Naive thymus-derived CD4-positive, alpha-beta T cell (primary cell): Measurements from ENCODE around the gene TNFRSF13B. TPM values are rescaled to one million over a fixed set of nuclear protein-coding genes. Genes with fewer than 3 reads are reported as not detected.
"Not testable (repeated sequence)": the region's sequence is repeated elsewhere in the genome, so short reads cannot be mapped to it uniquely, and the experiment has no call there.

Experiments used
- ATAC-seq: fragments of 150-1000 bp; cut with Tn5 transposase; 2 replicates; pipeline ENCODE4 v1.10.0; 2021; ENCODE audit warnings: mild to moderate bottlenecking, moderate library complexity
- CTCF ChIA-PET: fragments of 350-600 bp; sonication (Branson Sonifier 250); formaldehyde crosslinking; loops from one replicate; lab custom pipeline; 2021; ENCODE audit warnings: antibody characterized with exemption; lab: Charles Lee
- POLR2A ChIA-PET: fragments of 350-600 bp; sonication (Branson Sonifier 250); formaldehyde crosslinking; loops from one replicate; lab custom pipeline; 2021; ENCODE audit warnings: antibody characterized with exemption, inconsistent platforms; lab: Charles Lee
- DNase-seq, 9 donors: peaks; one replicate each; pipeline versions ENCODE4 v3.0.0 to v3.0.0-alpha.2; 2020 to 2022; ENCODE audit warnings: mixed read lengths in 1 of 9
- H3K27ac ChIP-seq: one replicate; pipeline ENCODE4 v1.7.0; 2013; ENCODE audit warnings: mild to moderate bottlenecking, low read depth, low read length, moderate library complexity
- H3K27me3 ChIP-seq, 2 donors: one replicate each; pipeline ENCODE4 v1.7.0; 2013; ENCODE audit warnings: low read length in 2 of 2, mild to moderate bottlenecking in 2 of 2, moderate library complexity in 2 of 2; ENCODE audit not compliant: control insufficient read depth in 2 of 2, insufficient read depth in 2 of 2
- H3K36me3 ChIP-seq, 3 experiments: 1 replicate in 2 of 3; 2 replicates in 1 of 3; pipeline ENCODE4 v1.7.0; 2013; ENCODE audit warnings: low read length in 3 of 3, mild to moderate bottlenecking in 3 of 3, moderate library complexity in 1 of 3; ENCODE audit not compliant: insufficient read depth in 3 of 3, control insufficient read depth in 2 of 3
- H3K4me1 ChIP-seq, 2 donors: one replicate each; pipeline ENCODE4 v1.7.0; 2013; ENCODE audit warnings: low read length in 2 of 2, mild to moderate bottlenecking in 2 of 2, moderate library complexity in 1 of 2; ENCODE audit not compliant: control insufficient read depth in 2 of 2, insufficient read depth in 2 of 2
- H3K4me3 ChIP-seq: 2 replicates; pipeline ENCODE4 v1.7.0; 2013; ENCODE audit warnings: mild to moderate bottlenecking, low read length
- H3K9me3 ChIP-seq, 3 experiments: 1 replicate in 2 of 3; 2 replicates in 1 of 3; pipeline ENCODE4 v1.7.0; 2013; ENCODE audit warnings: low read length in 3 of 3; ENCODE audit not compliant: control insufficient read depth in 2 of 3
- H3K27ac Mint-ChIP-seq, 9 donors: one replicate each; pipeline ENCODE4 v1.8.0; 2020 to 2022; ENCODE audit warnings: mixed read lengths in 9 of 9, mild to moderate bottlenecking in 8 of 9, moderate library complexity in 5 of 9, inconsistent platforms in 2 of 9
- H3K27me3 Mint-ChIP-seq, 5 donors: one replicate each; pipeline ENCODE4 v1.8.0; 2021 to 2022; ENCODE audit warnings: mixed read lengths in 5 of 5, mild to moderate bottlenecking in 1 of 5
- H3K36me3 Mint-ChIP-seq, 5 donors: one replicate each; pipeline ENCODE4 v1.8.0; 2020 to 2022; ENCODE audit warnings: mixed read lengths in 5 of 5, mild to moderate bottlenecking in 3 of 5, inconsistent platforms in 1 of 5
- H3K4me1 Mint-ChIP-seq, 7 donors: one replicate each; pipeline ENCODE4 v1.8.0; 2020 to 2022; ENCODE audit warnings: mixed read lengths in 7 of 7, mild to moderate bottlenecking in 3 of 7, inconsistent platforms in 1 of 7
- H3K4me3 Mint-ChIP-seq, 10 donors: one replicate each; pipeline ENCODE4 v1.8.0; 2020 to 2022; ENCODE audit warnings: mild to moderate bottlenecking in 10 of 10, mixed read lengths in 10 of 10, moderate library complexity in 6 of 10, inconsistent platforms in 2 of 10
- H3K9me3 Mint-ChIP-seq, 11 donors: one replicate each; pipeline ENCODE4 v1.8.0; 2020 to 2022; ENCODE audit warnings: mixed read lengths in 11 of 11, mild to moderate bottlenecking in 4 of 11, inconsistent platforms in 1 of 11, moderate library complexity in 1 of 11
- intact Hi-C, 2 donors: fragments of 100-400 bp; cut with micrococcal nuclease; formaldehyde crosslinking; loops; one replicate each; pipeline ENCODE4 v1.15.1; 2023
- polyA plus RNA-seq, 2 donors: library from polyadenylated mRNA; unstranded; fragments of 300-500 nt; fragmentation: Illumina TruSeq; gene quantifications; one replicate each; pipeline ENCODE4 v1.2.3, GENCODE V29; 2021
- total RNA-seq, 6 experiments: library from RNA in 5 of 6; stranded (reverse) in 5 of 6; gene quantifications; 1 replicate in 5 of 6; 2 replicates in 1 of 6; pipeline ENCODE4 v1.2.3 and lab custom pipeline; 2021 to 2026

TNFRSF13B gene
- total and polyA plus RNA-seq, 7 experiments from 2014 or later = 0.21 to 2.4 (median 1.3) TPM; not detected in 3

DNA sequence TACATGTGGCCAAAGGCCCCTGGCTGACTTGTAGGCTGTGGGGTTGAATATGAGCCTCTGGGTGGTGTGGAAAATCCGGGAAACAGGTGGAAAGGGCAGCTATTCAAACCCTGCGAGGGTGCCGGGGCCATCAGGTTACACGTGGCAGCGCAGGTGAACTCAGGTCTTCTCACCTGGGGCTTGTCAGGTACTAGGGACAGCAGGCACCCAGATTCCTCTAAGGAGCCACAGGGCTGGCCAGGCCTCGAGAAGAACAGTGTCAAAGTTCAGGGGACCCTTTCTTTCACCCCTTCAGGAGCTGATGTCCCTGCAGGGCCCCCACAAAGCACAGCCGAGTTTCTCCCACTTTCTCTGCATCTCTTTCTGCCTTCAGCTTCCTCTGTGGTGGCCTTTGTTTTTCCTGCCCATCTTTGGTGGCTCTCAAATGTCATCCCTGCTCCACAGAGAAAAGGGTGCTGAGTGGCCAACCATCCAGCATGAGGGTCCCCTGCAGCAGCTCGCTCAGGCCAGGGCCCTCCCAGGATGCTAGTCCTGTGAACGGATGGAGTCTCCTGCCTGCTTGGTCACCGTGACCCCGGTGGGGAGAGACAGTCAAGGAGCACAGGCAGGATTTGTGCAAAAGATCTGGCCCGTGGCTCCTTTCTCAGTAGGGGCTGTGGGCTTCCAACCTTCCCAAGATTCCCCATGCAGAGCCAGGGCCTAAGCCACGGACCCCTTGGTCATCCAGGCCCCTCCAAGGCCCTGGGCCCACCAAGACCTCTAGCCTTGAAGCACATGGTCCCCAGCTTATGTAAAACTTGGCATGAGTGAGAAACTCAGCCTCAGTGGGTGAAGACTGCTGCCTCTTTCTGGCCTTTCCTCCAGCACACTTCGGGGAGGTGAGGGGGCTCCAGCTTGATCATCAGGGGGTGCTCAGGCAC, 42.2 kb upstream of the TNFRSF13B start:
- POLR2A ChIA-PET, H3K36me3 ChIP-seq, H3K4me3 Mint-ChIP-seq, H3K4me3 ChIP-seq, ATAC-seq, H3K27ac Mint-ChIP-seq, H3K27me3 Mint-ChIP-seq, H3K9me3 ChIP-seq, H3K27ac ChIP-seq, DNase-seq, intact Hi-C loops, H3K36me3 Mint-ChIP-seq, CTCF ChIA-PET, H3K27me3 ChIP-seq, H3K9me3 Mint-ChIP-seq: not testable (repeated sequence)
- peaks cover 22 to 34% (median 31%) of the 10 kb centered on the region in 7 donors for H3K4me1 Mint-ChIP-seq
- peaks cover 12 to 20% of the 10 kb centered on the region in 2 donors for H3K4me1 ChIP-seq

DNA sequence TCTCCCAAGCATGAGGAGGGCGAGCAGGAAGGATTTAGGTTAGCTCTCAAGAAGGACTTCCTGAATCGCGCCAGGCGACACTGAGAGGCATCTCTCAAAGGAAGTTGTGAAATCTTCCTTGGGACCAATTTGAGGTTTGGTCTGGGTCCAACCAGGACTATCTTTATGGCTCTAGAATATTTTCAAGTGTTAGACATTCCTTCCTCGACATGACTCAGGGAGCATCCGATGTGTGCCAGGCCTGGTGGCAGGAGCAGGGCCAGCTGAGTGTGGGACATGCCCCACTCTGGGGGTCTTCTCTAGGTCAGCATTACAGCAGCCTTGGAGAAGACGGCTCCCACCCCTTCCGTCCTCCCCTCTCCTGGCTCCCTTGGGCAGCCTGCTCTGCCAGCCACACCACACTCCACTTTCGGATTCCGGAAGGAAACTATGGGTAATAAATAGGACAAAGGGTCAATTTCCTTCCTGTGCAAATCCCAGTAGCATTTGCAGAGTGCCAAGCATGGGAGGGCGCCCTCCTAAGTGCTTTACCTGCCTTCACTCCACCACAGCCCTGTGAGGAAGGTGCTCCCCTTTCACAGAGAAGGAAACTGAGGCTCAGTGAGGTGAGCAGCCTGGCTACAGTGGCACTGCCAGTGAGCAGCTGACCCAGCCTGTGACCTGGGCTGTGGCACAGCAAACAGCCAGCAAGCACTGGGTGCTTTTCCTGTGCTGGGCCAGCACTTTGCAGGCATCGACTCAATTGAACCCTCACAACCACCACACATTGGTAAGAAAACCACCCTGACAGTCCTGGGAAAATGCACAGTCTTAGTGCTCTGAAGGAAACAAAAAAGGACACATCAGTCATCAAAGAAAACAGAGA, 39.4 kb upstream of the TNFRSF13B start:
- H3K4me1 ChIP-seq, CTCF ChIA-PET, DNase-seq, H3K27ac Mint-ChIP-seq, H3K4me3 ChIP-seq, H3K27me3 ChIP-seq, H3K36me3 Mint-ChIP-seq, intact Hi-C loops, H3K9me3 ChIP-seq, POLR2A ChIA-PET, H3K36me3 ChIP-seq, H3K27ac ChIP-seq, ATAC-seq, H3K4me3 Mint-ChIP-seq, H3K9me3 Mint-ChIP-seq, H3K27me3 Mint-ChIP-seq: not testable (repeated sequence)
- H3K4me1 Mint-ChIP-seq = peaks cover 6 to 15% (median 14%) of the 10 kb centered on the region in 7 donors

DNA sequence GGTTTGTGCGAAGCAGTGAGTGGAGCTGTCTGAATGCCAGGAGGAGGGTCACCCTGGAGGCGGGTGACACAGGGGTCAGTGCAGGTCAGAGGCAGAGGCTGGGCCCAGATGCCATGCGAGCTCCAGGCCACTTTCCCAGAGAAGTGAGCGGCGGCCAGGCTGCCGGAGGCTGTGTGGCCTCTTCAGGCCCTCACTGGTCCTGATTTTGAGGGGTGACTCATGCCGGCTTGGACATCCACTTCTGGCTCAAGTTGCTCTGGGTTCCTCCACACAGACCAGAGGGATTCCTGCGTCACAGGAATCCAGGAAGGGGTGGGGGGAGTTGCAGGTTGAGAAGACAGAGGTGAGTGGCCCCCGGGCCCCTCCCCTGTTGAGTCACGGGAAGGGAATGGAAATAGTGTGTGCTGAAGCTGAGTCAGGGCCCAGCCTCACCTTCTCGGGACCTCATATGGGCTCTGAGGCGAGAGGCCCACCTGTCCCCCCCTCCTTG, 38.7 kb upstream of the TNFRSF13B start:
- H3K4me3 ChIP-seq, H3K9me3 Mint-ChIP-seq, H3K4me1 ChIP-seq, H3K9me3 ChIP-seq, DNase-seq, H3K27ac Mint-ChIP-seq, H3K27me3 Mint-ChIP-seq, CTCF ChIA-PET, ATAC-seq, H3K36me3 Mint-ChIP-seq, H3K36me3 ChIP-seq, intact Hi-C loops, H3K4me1 Mint-ChIP-seq, H3K4me3 Mint-ChIP-seq, H3K27ac ChIP-seq, POLR2A ChIA-PET, H3K27me3 ChIP-seq: not testable (repeated sequence)

DNA sequence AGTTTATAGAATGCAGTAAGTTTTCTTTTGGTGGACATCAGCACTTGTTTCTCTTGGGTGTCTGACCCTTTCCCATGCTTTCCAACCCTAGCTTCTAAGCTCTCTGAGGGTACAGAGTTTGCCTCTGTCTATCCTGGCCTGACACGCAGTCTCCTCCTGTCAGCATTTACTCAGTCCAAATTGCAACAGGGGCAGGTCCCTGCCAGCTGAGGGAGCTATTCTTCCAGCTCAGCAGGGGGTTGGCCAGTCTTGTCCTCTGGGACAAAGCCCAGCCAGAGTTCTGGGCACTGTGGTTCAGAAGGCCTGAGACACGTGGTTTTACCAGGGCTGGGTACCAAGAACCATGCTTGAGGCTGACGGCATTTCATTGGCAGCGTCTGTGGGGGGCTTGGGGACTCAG, 38.1 kb upstream of the TNFRSF13B start:
- DNase-seq, H3K36me3 Mint-ChIP-seq, H3K9me3 Mint-ChIP-seq, H3K4me3 Mint-ChIP-seq, H3K27ac Mint-ChIP-seq, H3K27me3 Mint-ChIP-seq, CTCF ChIA-PET, H3K27me3 ChIP-seq, H3K27ac ChIP-seq, H3K4me1 Mint-ChIP-seq, H3K4me3 ChIP-seq, H3K4me1 ChIP-seq, H3K36me3 ChIP-seq, H3K9me3 ChIP-seq, ATAC-seq, POLR2A ChIA-PET: not testable (repeated sequence)
- intact Hi-C loops = loop anchor here in 1 of 2 donors (10.0 kb wide), 1 partner anchor 635 kb away; no protein-coding TSS in a partner anchor

DNA sequence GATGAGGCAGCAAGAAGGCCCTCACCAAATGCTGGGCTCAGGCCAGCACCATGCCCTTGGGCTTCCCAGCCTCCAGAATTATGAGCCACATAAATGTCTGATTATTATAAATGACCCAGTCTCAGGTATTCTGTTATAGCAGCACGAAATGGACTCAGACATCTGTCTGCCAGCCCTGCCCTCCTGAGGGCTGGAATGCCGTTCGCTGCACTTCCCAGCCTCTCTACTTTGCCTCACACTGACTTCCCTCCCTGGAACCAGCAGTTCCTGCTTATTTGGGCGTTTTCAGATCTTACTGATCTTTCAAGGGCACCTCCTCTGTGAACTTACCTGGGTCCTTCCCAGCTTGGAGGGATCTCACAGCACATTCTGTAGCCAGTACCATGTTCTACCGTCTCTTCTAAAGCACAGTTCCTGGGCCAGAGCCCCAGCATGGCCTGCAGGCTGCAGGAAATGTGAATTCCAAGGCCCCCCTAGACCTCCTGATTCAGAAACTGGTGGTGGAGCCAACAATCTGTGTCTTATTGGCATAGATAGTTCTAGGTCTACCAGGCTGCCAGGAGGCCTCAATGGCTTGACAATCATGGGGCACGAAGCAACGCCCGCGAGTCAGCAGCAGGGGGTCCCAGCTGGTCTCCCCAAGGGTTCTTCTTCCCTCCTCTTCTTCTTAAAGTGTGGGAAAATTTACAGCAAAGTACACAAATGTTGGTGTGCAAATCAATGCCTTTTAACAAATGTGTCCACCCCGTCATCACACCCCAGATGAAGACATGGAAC, 36.9 kb upstream of the TNFRSF13B start:
- H3K9me3 Mint-ChIP-seq, H3K4me3 ChIP-seq, H3K4me3 Mint-ChIP-seq, H3K27ac ChIP-seq, CTCF ChIA-PET, ATAC-seq, H3K27me3 ChIP-seq, POLR2A ChIA-PET, H3K4me1 Mint-ChIP-seq, H3K27me3 Mint-ChIP-seq, H3K9me3 ChIP-seq, H3K36me3 ChIP-seq, H3K36me3 Mint-ChIP-seq, DNase-seq, H3K4me1 ChIP-seq, H3K27ac Mint-ChIP-seq: not testable (repeated sequence)
- intact Hi-C loops = loop anchor here in 1 of 2 donors (10.0 kb wide), 1 partner anchor 636 kb away; no protein-coding TSS in a partner anchor

DNA sequence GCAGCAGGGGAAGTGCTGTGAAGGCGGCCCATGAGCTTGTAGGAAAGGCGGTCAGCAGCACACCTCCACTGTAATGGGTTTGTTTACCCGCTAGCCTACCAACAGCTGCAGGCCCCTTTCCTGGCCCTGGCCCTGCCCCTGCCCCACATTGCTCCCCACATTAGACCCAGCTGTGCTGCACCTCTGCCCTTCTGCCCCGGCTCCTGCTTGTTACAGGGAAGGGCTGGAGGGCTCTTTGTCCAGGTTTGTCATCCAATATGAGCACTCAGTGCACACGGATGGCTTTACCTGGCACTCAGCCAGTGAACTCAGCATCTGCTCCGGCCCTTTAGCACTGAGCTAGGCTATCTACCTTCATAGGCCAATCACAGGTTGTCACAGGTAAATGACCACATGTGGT, 36.0 kb upstream of the TNFRSF13B start:
- ATAC-seq, H3K27me3 Mint-ChIP-seq, CTCF ChIA-PET, DNase-seq, H3K4me3 ChIP-seq, H3K9me3 Mint-ChIP-seq, H3K4me1 ChIP-seq, H3K27me3 ChIP-seq, H3K27ac ChIP-seq, H3K4me3 Mint-ChIP-seq, H3K36me3 ChIP-seq, H3K4me1 Mint-ChIP-seq, H3K36me3 Mint-ChIP-seq, H3K9me3 ChIP-seq, POLR2A ChIA-PET: not testable (repeated sequence)
- intact Hi-C loops = loop anchor here in 1 of 2 donors (10.0 kb wide), 1 partner anchor 637 kb away; no protein-coding TSS in a partner anchor
- peak overlapping the region in 1 of 9 donors; percentile 67 for H3K27ac Mint-ChIP-seq
